GM18520 (cell line): ENCODE measurements around the gene FAM171A2.

Source experiments
- ATAC-seq: cut with Tn5 transposase; IDR thresholded peaks from one replicate; pipeline ENCODE4 v1.9.1; 2021; ENCODE audit not compliant: unreplicated experiment

The FAM171A2 gene

GRCh38 chr17:44362459-44362948 is 1.1 kb downstream of the FAM171A2 start:
- no peak for ATAC-seq

GRCh38 chr17:44361292-44362260 is 2.1 kb downstream of the FAM171A2 start:
- no peak for ATAC-seq

- no peak for ATAC-seq
These were observed 2.8 kb downstream of the FAM171A2 start for GRCh38 chr17:44360826-44361225.

GRCh38 chr17:44360144-44360533 is 3.5 kb downstream of the FAM171A2 start:
- ATAC-seq = no peak

- no peak for ATAC-seq
These were observed 4.1 kb downstream of the FAM171A2 start for GRCh38 chr17:44359458-44360143.

- no peak for ATAC-seq
These were observed 4.6 kb downstream of the FAM171A2 start for GRCh38 chr17:44359006-44359405.

GRCh38 chr17:44358066-44358465 is 5.6 kb downstream of the FAM171A2 start:
- ATAC-seq = no peak

- no peak for ATAC-seq
These were observed 7.4 kb downstream of the FAM171A2 start for GRCh38 chr17:44356241-44356640.

- no peak for ATAC-seq
These were observed 8.0 kb downstream of the FAM171A2 start for GRCh38 chr17:44355642-44356099.

- ATAC-seq = no peak
These were observed 8.8 kb downstream of the FAM171A2 start for GRCh38 chr17:44354582-44355561.

GRCh38 chr17:44353672-44354331 is 9.9 kb downstream of the FAM171A2 start:
- ATAC-seq = no peak

GRCh38 chr17:44352828-44353671 is 10.6 kb downstream of the FAM171A2 start:
- ATAC-seq = no peak

- no peak for ATAC-seq
These were observed 11.5 kb downstream of the FAM171A2 start for GRCh38 chr17:44351961-44352827.

GRCh38 chr17:44351464-44351863 is 12.2 kb downstream of the FAM171A2 start:
- no peak for ATAC-seq

- no peak for ATAC-seq
These were observed 12.9 kb downstream of the FAM171A2 start for GRCh38 chr17:44350733-44351226.

GRCh38 chr17:44349553-44350070 is 14.0 kb downstream of the FAM171A2 start:
- no peak for ATAC-seq

GRCh38 chr17:44348988-44349364 is 14.7 kb downstream of the FAM171A2 start:
- no peak for ATAC-seq
